Upper lobe of left lung (tissue), 6 donors: ENCODE results near the gene RNF123. TPM values are rescaled to one million over a fixed set of nuclear protein-coding genes. Genes with fewer than 3 reads are reported as not detected.

Experiments used
- ATAC-seq, 2 donors: fragments of 200-7000 bp; cut with Tn5 transposase; one replicate each; pipeline ENCODE4 v1.9.1; 2022; ENCODE audit warnings: mild to moderate bottlenecking in 2 of 2, moderate library complexity in 2 of 2; ENCODE audit not compliant: low FRiP score in 2 of 2
- DNase-seq, 2 donors: peaks; one replicate each; pipeline ENCODE4 v3.0.0-alpha.2; 2019 to 2020
- H3K27ac ChIP-seq, 4 donors: fragments of 200-600 bp; sonication (generic); one replicate each; pipeline ENCODE4 v1.5.1; 2016 to 2019
- H3K27me3 ChIP-seq, 4 donors: fragments of 200-600 bp; sonication (generic); one replicate each; pipeline ENCODE4 v1.5.1; 2017 to 2019
- H3K36me3 ChIP-seq, 4 donors: fragments of 200-600 bp; sonication (generic); one replicate each; pipeline ENCODE4 v1.5.1; 2016 to 2019
- H3K4me1 ChIP-seq, 4 donors: fragments of 200-600 bp; sonication (generic); one replicate each; pipeline ENCODE4 v1.5.1; 2018 to 2019
- H3K4me3 ChIP-seq, 4 donors: fragments of 200-600 bp; sonication (generic); one replicate each; pipeline ENCODE4 v1.5.1; 2017 to 2019; ENCODE audit warnings: mild to moderate bottlenecking in 2 of 4, moderate library complexity in 1 of 4
- H3K9me3 ChIP-seq, 4 donors: fragments of 200-600 bp; sonication (generic); one replicate each; pipeline ENCODE4 v1.5.1; 2018 to 2019
- CTCF ChIP-seq, 6 experiments: fragments of 450-650 bp in 4 of 6; fragments of 200-600 bp in 2 of 6; sonication (generic) in 2 of 6; IDR thresholded peaks; one replicate each; pipeline ENCODE4 v1.5.1; 2016 to 2019; ENCODE audit warnings: antibody characterized with exemption in 6 of 6
- EP300 ChIP-seq, 4 donors: sonication (generic); formaldehyde crosslinking; IDR thresholded peaks; one replicate each; pipeline ENCODE4 v1.5.1; 2017; ENCODE audit warnings: antibody characterized with exemption in 4 of 4, control low read depth in 2 of 4
- POLR2A ChIP-seq, 4 donors: fragments of 450-650 bp; IDR thresholded peaks; one replicate each; pipeline ENCODE4 v1.5.1; 2016 to 2017; ENCODE audit warnings: antibody characterized with exemption in 4 of 4, mild to moderate bottlenecking in 2 of 4
- POLR2AphosphoS5 ChIP-seq, 2 donors: sonication (generic); formaldehyde crosslinking; IDR thresholded peaks; one replicate each; pipeline ENCODE4 v1.5.1; 2017; ENCODE audit warnings: antibody characterized with exemption in 2 of 2
- WGBS, 2 donors: methylation state at CpG; one replicate each; pipeline ENCODE4 v1.1.5; 2017 to 2018; 5-methylcytosine and 5-hydroxymethylcytosine counted together
- total RNA-seq, 6 donors: library from RNA; depleted of rRNA in 4 of 6; stranded (reverse); fragments of >200 nt in 4 of 6; gene quantifications; one replicate each; pipeline versions ENCODE4 v1.1.0 to v1.2.1, GENCODE V29; 2016 to 2021
- donor health status: DM: no; HTN: no; CAD: no; lungs with moderate emphysema.
- donor health status: DM: no; HTN: yes; CAD: no; lungs with severe emphysema.

Gene RNF123
- total RNA-seq, 6 donors from 2014 or later, result 14.2 to 71.2 (median 42.2) TPM

GRCh38 chr3:49654176-49654825, 35.1 kb upstream of the RNF123 start:
- DNase-seq, result no peak
- 86 to 97% methylated on average over 5 to 17 of the region's 17 CpGs for WGBS, 2 donors

GRCh38 chr3:49654955-49655556, 34.3 kb upstream of the RNF123 start:
- no peak overlapping the region for H3K27ac ChIP-seq
- no peak for ATAC-seq
- H3K9me3 ChIP-seq, result no peaks in the 10 kb centered on the region
- no peak for DNase-seq
- H3K27me3 ChIP-seq, result no peaks in the 10 kb centered on the region
- H3K4me3 ChIP-seq, result no peak overlapping the region
- WGBS, 2 donors, result 40 to 69% methylated on average over 1 to 4 of the region's 10 CpGs
- TF ChIP-seq CTCF (IDR thresholded peaks at IDR 0.05), result no peak
- no peak for TF ChIP-seq POLR2A (IDR thresholded peaks at IDR 0.05)
- TF ChIP-seq EP300 (IDR thresholded peaks at IDR 0.05), result no peak
- TF ChIP-seq POLR2AphosphoS5 (IDR thresholded peaks at IDR 0.05), result no peak
- H3K36me3 ChIP-seq, result no peaks in the 10 kb centered on the region
- no peaks in the 10 kb centered on the region for H3K4me1 ChIP-seq

More at GRCh38 chr3:49654176-49654825, 35.1 kb upstream of the RNF123 start:
- TF ChIP-seq CTCF (IDR thresholded peaks at IDR 0.05) (no peak), POLR2A (IDR thresholded peaks at IDR 0.05) (no peak), POLR2AphosphoS5 (IDR thresholded peaks at IDR 0.05) (no peak), EP300 (IDR thresholded peaks at IDR 0.05) (no peak)
- Histone ChIP-seq H3K27me3 (no peaks in the 10 kb centered on the region), H3K4me3 (no peak overlapping the region), H3K36me3 (no peaks in the 10 kb centered on the region), H3K4me1 (no peaks in the 10 kb centered on the region), H3K27ac (no peak overlapping the region), H3K9me3 (no peaks in the 10 kb centered on the region)
- no peak for ATAC-seq

GRCh38 chr3:49655731-49656285, 33.5 kb upstream of the RNF123 start:
- Histone ChIP-seq H3K9me3 (no peaks in the 10 kb centered on the region), H3K27me3 (no peaks in the 10 kb centered on the region), H3K4me1 (no peaks in the 10 kb centered on the region), H3K4me3 (no peak overlapping the region), H3K27ac (no peak overlapping the region), H3K36me3 (no peaks in the 10 kb centered on the region)
- TF ChIP-seq CTCF (IDR thresholded peaks at IDR 0.05) (no peak), POLR2AphosphoS5 (IDR thresholded peaks at IDR 0.05) (no peak), POLR2A (IDR thresholded peaks at IDR 0.05) (no peak), EP300 (IDR thresholded peaks at IDR 0.05) (no peak)
- DNase-seq (no peak), ATAC-seq (no peak)
- 91 to 95% methylated on average over 12 to 13 of the region's 19 CpGs for WGBS, 2 donors

GRCh38 chr3:49656541-49657112, 32.7 kb upstream of the RNF123 start:
- ATAC-seq (no peak), DNase-seq (no peak)
- TF ChIP-seq POLR2AphosphoS5 (IDR thresholded peaks at IDR 0.05) (no peak), CTCF (IDR thresholded peaks at IDR 0.05) (no peak), EP300 (IDR thresholded peaks at IDR 0.05) (no peak), POLR2A (IDR thresholded peaks at IDR 0.05) (no peak)
- Histone ChIP-seq H3K27ac (no peak overlapping the region), H3K27me3 (no peaks in the 10 kb centered on the region), H3K4me3 (no peak overlapping the region), H3K9me3 (no peaks in the 10 kb centered on the region), H3K4me1 (no peaks in the 10 kb centered on the region), H3K36me3 (no peaks in the 10 kb centered on the region)
- 69 to 79% methylated on average over 14 to 18 of the region's 18 CpGs for WGBS, 2 donors
